HL-60/S4 treated with phorbol 12-myristate 13-acetate at 8.2 ng/mL for 4 days and 3 days (cell line): ENCODE results near the gene DHX34.

ENCODE experiments used
- in situ Hi-C: fragments of 300-500 bp; cut with MboI; formaldehyde crosslinking; loops from 2 replicates; pipeline ENCODE4 v1.15.0; 2022; ENCODE audit warnings: low sequenced_read_pairs

The DHX34 gene

DNA sequence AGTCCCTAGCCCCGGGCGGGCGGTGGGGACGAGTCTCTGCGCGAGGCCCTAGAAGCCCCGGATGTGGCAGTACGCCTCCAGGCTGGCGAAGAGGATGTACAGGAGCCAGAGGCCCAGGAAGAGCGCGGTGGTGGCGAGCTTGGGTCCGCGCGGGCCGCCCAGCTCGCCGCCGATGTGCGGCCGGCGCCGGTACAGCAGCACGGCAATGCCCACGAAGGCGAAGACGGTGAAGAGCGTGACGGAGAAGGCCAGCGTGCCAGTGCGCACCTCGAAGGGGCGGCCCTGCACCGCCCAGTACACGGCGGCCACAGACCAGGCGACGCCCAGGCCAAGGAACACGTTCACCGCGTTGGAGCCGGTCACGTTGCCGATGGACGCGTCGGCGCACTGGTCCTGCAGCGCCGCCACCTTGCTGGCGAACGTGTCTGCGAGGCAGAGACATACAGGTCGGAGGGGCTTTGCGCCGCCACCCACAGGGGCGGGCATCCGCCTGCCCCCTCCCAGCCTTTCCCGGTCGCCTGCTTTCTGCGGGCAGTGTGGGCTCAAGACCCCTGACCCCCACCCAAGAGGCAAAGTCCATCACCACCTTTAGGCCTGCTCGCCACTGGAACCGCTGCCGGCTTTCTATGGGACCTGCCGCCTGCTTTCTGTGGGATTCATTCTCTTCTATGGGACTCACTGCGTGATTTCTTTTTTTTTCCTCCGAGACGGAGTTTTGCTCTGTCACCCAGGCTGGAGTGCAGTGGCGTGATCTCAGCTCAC, 81.1 kb downstream of the DHX34 start:
- in situ Hi-C loops = no loop called here

DNA sequence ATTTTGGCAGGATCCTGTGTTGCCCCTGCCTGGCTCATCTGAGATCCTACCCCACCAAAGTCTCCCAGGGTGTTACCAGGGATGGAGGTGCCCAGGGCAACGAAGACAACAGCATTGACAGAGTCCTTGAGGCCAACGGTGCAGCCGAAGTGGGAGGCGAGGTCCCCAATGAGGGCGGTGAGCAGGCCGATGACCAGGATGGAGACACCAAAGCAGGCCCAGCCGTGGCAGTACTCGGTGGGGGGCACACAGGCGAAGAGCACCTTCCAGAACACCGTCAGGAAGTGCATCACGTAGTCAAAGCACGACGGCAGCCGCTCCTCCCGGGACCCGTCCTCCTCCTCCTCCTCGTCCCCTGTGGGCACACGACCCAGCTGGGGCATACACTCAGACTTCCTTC, 83.0 kb downstream of the DHX34 start:
- in situ Hi-C loops = no loop called here
